Hematopoietic multipotent progenitor cell treated with erythropoietin and hydrocortisone succinate and interleukin-3 and kit ligand, for 4 days (in vitro differentiated cells): ENCODE data around the gene PNPLA6.
"Not testable (repeated sequence)": the region's sequence is repeated elsewhere in the genome, so short reads cannot be mapped to it uniquely, and the experiment has no call there.

ENCODE experiments used
- DNase-seq: peaks from one replicate; pipeline ENCODE4 v3.0.0-alpha.2; 2015

Gene PNPLA6

DNA sequence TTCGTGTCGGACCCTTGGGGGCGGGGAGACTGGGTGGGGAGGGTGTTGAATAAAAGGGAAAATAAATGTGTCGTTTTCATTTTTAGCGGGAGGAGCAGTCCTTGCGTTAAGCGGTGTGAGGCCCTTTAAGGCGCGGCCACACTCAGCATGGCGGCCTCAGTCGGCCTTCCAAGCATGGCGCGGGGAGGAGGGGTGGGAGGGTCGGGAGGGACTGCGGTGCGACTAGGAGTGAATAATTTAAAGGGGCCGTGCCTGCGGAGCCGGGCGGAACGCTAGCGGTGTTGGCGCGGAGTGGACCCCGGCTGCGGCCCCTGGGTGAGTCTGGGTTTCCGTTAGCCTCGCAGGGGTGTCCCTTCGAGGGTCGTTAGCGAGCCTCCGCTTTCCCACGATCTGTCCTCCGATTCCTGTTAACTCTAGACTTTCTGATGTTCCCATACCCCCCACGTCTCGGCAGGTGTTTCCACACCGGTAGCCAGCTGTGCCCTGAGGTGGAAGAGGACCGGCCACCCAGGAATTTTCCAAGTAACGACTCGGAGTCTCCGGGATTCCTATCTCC is 1.5 kb upstream of the PNPLA6 start:
- peak; percentile 96 for DNase-seq

DNA sequence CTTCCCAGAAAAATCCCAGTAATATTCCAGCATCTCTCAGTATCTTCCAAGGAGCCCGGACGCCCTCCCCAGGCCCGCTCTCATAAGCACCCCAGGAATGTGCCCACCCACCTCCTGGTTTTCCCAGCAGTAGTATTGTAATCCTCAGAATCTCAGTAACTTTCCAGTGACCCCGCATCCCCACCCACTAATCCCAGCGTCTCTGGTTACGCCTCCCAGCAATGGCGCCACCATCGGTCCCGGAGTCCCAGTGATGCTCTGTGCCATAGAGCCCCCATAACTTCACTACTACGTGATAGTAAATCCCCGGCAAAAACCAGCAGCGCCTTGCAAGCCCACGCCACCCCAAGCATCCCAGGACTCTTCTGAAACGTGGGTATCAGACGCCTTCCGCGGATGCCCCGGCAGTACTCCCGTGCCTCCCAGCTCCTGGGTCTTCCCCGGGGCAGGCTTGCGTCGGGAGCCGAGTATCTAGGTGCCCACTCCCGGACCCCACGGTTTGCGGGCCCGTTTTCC is 928 bp upstream of the PNPLA6 start:
- peak; percentile 58 for DNase-seq

DNA sequence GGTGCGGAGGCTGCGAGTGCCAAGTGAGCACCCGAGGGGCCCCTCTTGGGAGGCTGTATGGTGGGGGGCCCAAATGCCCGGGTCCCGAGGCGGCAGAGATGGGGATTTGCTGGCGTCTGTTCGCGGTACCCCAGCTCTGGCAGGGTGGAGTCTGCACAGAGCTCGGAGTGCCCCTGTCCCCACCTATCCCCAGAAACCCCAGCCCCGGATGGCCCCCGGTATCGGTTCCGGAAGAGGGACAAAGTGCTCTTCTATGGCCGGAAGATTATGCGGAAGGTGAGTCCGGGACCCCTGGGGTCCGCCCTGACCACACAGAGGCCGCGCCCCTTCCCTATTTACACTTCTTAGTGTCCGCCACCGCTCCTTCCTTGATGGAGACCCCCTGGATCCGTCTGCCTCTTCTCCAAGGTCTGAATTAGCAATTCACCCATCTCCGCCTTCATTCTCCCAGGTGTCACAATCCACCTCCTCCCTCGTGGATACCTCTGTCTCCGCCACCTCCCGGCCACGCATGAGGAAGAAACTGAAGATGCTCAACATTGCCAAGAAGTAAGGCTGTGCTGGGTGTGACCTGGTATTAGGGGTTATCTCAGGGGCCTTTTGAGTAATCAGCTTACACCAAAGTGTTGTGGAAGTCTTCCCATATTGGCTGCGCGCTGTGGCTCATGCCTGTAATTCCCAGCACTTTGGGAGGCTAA is 630 bp downstream of the PNPLA6 start:
- DNase-seq = peak; percentile 46

DNA sequence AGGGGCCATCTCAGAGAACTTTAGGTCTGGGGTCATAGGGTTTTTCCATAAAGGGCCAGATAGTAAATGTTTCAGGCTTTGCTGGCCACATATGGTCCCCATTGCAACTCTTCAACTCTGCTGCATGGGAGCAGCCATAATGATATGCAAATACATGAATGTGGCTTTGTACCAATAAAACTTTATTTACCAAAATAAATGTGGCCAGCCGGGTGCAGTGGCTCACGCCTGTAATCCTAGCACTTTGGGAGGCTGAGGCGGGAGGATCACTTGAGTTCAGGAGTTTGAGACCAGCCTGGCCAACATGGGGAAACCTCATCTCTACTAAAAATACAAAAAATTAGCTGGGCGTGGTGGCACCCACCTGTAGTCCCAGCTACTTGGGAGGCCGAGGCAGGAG is 3.5 kb downstream of the PNPLA6 start:
- DNase-seq = not testable (repeated sequence)

DNA sequence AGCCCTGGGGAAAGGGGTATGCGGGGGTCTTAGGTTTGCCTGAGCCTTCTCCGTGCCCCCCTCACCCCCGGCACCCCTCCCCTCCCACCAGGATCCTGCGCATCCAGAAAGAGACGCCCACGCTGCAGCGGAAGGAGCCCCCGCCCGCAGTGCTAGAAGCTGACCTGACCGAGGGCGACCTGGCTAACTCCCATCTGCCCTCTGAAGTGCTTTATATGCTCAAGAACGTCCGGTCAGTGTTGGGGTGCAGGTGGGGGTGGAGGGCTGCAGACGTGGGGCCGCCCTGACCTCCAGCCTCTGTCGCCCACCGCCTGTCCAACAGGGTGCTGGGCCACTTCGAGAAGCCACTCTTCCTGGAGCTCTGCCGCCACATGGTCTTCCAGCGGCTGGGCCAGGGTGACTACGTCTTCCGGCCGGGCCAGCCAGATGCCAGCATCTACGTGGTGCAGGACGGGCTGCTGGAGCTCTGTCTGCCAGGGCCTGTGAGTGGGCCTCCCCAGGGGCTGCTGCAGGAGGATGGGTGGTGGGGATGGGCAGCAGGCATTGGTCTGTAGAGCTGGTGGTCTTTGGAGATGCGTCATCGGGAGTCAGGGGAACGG is 4.4 kb downstream of the PNPLA6 start:
- DNase-seq = no peak

DNA sequence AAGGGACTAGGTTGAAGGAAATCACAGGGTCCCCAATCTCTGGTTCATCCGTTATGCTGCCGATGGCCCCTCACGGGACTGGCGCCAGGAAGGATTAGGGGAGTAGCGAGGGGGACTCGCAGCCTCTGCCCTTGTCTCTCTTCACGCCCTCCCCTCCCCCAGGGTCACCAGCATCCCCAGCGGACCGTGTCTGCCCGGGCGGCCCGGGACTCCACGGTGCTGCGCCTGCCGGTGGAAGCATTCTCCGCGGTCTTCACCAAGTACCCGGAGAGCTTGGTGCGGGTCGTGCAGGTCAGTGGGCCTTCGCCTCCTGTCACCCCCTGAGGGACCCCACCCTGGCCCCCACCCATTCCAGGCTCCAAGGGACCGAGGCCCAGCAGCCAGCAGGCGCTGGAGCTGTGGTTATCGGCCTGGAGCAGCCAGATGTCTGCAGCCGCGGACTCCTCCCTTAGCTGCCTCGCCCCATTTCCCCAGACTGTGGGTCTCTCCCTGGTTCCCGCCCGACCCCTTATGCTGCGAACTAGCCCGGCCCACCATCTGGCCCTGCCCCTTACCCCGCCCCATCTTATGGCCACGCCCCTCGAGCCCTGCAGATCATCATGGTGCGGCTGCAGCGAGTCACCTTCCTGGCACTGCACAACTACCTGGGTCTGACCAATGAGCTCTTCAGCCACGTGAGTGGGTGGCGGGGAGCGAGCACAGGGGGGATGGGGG is 5.4 kb downstream of the PNPLA6 start:
- DNase-seq = peak; percentile 94

DNA sequence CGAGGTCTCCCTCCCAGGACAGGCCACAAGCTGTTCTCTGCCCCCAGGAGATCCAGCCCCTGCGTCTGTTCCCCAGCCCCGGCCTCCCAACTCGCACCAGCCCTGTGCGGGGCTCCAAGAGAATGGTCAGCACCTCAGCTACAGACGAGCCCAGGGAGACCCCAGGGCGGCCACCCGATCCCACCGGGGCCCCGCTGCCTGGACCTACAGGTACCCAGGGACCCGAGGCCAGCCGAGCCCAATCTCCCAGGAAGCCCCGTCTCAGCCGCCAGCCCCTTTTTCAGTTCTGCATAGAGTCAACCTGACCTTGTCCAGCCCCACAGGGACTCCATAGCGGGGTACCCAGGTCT is 5.9 kb downstream of the PNPLA6 start:
- no peak for DNase-seq

DNA sequence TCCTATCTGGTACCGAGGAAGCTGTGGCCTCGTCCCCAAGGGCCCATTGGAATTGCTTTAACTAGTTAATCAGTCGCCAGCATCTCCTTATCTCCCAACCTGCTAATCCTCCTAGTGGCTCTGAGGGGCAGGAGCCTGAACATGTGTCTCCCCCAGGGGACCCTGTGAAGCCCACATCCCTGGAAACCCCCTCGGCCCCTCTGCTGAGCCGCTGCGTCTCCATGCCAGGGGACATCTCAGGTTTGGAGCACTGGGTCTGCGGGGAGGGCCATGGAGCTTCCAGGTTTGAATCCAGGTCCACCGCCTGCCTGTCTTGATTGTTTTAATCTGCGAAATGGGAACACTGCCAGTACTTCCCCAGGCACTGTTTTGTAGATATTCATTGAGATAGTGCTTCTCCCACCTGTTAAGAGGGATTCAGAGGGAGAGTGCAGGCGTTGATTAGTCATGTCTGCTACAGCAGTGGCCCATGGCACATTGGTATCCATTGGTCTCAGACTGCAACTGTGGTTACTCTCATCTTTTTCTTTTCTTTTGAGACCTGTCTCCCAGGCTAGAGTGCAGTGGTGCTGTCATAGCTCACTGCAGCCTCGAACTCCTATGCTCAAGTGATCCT is 6.4 kb downstream of the PNPLA6 start:
- no peak for DNase-seq

DNA sequence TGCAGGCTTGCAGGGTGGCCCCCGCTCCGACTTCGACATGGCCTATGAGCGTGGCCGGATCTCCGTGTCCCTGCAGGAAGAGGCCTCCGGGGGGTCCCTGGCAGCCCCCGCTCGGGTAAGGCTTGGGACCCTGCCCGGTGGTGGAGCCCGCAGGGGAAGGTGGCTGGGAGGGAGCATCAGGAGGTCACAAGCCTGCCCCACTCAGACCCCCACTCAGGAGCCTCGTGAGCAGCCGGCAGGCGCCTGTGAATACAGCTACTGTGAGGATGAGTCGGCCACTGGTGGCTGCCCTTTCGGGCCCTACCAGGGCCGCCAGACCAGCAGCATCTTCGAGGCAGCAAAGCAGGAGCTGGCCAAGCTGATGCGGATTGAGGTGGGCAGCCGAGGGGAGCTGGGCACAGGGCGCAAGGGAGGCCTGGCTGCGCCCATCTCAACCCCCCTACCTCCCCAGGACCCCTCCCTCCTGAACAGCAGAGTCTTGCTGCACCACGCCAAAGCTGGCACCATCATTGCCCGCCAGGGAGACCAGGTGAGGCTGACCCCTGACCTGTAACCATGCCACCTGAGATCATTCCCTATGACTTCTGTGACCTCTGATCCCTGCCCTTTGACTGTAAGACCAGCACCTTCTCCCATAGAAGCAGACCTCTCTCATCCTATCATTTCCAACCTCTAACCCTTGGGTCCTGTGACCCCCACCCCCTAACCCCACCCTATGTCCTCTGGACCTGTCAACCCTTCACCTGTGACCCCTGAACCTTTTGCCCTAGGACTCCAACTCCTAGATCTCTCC is 7.2 kb downstream of the PNPLA6 start:
- no peak for DNase-seq

DNA sequence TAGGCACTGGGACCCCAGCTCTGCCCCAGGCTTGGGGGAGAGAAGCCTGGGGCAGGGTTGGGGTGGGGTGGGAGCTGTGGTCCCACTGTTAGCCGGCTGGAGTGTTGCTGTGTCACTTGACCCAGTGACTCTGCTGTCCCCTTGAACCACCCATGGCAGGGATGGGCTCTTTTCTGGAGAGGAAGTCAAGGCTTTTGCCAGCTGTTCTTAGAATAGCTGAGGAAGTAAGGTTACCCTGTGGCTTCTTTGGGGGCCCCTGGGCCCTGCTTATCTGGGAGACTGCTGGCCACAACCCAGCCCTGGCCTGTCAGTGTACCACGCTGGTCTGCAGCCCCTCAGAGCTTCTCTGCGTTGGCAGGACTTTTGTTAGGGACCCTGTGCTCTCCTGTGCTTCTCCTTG is 9.1 kb downstream of the PNPLA6 start:
- DNase-seq = peak; percentile 96

DNA sequence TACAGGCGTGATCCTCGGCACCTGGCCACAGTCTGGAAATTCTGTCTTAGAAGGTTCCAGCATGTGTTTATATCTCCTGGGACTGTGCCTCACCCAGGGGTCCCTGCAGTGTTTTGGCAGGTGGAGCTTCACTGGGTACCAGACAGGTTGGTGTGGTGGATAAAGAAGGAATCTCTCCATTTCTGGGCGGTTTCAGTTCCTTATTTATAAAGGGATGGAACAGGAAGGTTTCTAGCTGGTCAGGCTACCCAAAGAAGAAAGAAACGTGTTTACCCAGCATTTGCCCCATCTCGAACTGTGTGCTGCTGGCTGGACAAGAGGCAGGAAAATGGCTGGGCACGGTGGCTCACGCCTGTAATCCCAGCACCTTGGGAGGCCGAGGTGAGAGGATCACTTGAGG is 9.8 kb downstream of the PNPLA6 start:
- no peak for DNase-seq

DNA sequence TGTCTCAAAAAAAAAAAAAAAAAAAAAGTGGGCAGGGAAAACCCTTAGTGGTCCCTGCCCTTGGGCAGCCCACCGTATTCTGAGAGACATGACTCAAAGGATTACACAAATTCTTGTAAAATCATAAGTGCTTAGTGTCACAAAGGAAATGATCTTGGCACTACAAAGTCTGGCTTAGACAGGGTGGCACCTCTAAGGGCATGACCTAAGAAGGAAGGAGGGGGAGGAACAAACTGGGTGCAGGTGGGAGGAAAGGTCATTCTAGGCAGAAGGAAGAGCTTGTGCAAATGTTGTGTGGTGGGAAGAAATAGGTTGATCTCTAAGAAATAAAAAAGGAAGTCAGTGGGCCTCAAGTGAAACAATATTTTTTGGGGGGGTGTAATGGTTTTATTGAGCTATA is 10.4 kb downstream of the PNPLA6 start:
- peak; percentile 36 for DNase-seq

DNA sequence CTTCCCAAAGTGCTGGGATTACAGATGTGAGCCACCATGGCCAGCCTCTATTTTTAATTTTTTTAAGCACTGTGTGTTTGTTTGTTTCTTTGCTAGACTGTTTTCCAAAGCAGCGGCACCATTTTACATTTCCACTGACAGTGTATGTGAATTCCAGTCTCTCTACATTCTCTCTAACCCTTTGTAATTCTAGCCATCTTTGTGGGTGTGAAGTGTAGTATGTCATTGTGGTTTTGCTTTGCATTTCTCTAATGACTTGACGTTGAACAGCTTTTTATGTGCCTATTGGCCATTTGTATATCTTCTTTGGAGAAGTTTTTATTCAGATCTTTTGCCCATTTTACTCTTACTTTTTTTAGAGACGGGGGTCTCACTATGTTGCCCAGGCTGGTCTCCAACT is 11.6 kb downstream of the PNPLA6 start:
- DNase-seq = no peak

DNA sequence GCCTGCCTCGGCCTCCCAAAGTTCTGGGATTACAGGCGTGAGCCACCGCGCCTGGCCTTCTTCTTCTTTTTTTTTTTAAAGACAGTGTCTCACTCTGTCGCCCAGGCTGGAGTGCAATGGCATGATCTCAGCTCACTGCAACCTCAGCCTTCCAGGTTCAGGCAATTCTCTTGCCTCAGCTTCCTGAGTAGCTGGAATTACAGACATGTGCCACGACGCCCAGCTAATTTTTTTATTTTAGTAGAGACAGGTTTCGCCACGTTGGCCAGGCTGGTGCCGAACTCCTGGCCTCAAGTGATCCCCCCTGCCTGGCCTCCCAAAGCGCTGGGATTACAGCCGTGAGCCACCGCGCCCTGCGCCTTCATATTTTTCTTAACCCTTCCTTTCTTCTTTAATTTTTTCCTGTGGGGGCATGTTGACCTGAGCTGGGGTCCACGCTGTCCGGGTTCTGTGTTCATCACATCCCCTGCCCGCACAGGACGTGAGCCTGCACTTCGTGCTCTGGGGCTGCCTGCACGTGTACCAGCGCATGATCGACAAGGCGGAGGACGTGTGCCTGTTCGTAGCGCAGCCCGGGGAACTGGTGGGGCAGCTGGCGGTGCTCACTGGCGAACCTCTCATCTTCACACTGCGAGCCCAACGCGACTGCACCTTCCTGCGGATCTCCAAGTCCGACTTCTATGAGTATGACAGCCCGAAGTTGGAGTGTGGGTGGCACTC is 14.1 kb downstream of the PNPLA6 start:
- no peak for DNase-seq

DNA sequence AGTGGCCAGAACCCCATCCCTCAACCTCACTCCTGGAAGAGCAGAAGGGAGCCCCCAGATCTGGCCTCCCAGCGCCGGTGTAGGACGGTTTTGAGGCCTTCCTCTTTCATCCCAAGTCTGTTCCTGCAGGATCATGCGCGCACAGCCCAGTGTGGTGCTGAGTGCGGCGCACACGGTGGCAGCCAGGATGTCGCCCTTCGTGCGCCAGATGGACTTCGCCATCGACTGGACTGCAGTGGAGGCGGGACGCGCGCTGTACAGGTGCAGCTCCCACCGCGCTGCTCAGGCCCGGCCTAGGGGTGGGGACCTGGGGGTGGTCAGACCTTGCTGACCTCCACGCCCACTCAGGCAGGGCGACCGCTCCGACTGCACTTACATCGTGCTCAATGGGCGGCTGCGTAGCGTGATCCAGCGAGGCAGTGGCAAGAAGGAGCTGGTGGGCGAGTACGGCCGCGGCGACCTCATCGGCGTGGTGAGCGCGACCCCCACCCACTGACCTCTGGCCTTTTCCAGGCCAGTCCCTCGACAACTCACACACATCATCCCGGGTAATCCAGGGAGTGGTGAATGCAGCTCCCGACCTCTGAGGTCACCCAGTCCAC is 14.8 kb downstream of the PNPLA6 start:
- no peak for DNase-seq

DNA sequence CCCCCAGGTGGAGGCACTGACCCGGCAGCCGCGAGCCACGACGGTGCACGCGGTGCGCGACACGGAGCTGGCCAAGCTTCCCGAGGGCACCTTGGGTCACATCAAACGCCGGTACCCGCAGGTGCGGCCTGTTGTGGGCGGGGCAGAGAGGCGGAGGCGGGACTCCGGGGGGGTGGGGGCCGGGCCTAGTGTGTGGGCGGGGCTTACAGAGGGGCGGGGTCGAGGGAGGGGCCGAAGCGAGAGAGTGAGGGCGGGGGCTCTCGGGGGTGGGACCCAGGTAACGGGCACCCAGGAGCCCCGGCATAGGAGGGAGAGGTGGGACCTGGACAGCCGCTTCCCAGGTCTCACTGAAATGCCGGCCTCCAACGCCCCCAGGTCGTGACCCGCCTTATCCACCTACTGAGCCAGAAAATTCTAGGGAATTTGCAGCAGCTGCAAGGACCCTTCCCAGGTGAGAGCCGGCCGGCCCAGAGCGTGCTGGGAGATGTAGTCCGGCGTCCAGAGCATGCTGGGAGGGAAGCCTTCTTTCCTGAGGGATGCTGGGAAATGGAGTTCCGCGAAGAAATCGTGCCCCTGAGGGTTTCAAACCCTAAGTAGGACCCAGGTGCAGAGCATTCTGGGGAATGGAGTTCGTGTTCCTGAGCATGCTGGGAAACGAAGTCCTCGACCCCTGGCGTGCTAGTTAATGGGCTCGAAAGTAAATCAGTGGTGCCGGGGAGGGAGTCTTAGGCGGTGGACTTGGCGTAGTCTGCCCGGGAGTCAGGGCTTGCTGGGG is 15.7 kb downstream of the PNPLA6 start:
- peak; percentile 81 for DNase-seq

DNA sequence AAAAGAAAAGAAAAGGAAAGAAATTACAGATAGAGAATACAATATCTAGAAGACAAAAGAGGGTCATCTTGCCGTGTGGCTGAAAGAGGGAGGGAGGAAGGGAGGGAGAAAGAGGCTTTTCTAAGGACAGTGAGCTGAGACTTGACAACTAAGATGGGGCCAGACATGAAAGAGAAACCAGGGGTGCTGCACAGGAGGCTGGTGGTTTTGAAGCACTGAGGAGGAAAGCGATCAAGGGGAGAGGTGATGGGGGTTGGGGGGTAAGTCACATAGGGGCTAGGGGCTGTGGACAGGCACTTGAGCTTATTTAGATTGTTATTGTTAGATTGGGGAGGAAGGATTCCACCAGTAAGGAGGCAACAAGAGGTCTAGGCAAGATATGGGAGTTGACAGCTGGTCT is 17.3 kb downstream of the PNPLA6 start:
- DNase-seq = no peak

DNA sequence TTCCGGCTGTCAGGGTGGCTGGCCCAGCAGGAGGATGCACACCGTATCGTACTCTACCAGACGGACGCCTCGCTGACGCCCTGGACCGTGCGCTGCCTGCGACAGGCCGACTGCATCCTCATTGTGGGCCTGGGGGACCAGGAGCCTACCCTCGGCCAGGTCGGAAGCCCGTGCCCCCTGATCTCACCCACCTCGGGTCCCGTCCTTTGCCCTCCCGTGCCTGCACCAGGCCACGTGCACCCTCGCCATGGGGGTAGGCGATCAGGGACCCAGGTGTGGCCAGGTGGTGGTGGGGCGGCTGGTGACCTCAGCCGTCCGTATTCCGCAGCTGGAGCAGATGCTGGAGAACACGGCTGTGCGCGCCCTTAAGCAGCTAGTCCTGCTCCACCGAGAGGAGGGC is 19.0 kb downstream of the PNPLA6 start:
- DNase-seq = no peak

DNA sequence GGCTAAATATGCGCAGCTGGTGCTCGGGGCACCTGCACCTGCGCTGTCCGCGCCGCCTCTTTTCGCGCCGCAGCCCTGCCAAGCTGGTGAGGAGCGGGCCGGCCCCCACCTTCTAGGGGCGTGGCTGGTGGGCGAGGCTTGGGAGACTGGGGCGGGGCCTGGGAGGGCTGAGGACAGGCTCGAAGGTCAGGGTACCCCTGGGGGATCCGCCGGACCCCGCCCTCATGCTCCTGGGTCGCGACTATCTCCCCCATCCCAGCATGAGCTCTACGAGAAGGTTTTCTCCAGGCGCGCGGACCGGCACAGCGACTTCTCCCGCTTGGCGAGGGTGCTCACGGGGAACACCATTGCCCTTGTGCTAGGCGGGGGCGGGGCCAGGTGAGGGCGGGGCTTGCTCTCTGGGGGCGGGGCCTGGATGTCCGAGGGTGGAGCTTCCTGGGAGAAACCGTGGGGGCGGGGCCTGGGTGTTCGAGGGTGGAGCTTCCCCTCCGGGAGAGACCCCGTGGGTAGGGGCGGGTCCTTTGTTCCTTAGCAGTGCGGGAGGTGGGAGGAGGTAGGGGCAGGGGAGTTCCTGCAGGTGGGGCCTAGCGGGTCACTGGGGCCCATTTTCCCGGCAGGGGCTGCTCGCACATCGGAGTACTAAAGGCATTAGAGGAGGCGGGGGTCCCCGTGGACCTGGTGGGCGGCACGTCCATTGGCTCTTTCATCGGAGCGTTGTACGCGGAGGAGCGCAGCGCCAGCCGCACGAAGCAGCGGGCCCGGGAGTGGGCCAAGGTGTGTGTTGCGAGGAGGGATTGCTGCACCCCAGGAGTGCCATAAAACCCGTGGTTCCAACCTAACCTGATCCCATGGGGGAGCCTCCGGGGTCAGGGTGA is 19.7 kb downstream of the PNPLA6 start:
- DNase-seq = peak; percentile 35
